CD4-positive, CD25-positive, alpha-beta regulatory T cell (primary cell): ENCODE results near the gene RRAGD. TPM values are rescaled to one million over a fixed set of nuclear protein-coding genes. Genes with fewer than 3 reads are reported as not detected.

ENCODE experiments used
- ATAC-seq, 2 donors: fragments of 150-1000 bp; cut with Tn5 transposase; one replicate each; pipeline ENCODE4 v1.10.0; 2021; ENCODE audit warnings: low read depth in 2 of 2, moderate number of reproducible peaks in 2 of 2, moderate library complexity in 1 of 2
- DNase-seq, 3 donors: peaks; one replicate each; pipeline versions ENCODE4 v3.0.0 to v3.0.0-alpha.2; 2012 to 2022; ENCODE audit warnings: mixed read lengths in 1 of 3
- H3K27ac ChIP-seq: one replicate; pipeline ENCODE4 v1.7.0; 2013; ENCODE audit warnings: mild to moderate bottlenecking, low read length; ENCODE audit not compliant: insufficient read depth, poor library complexity, severe bottlenecking
- H3K27me3 ChIP-seq: one replicate; pipeline ENCODE4 v1.7.0; 2013; ENCODE audit warnings: low read length; ENCODE audit not compliant: control insufficient read depth, insufficient read depth
- H3K36me3 ChIP-seq: one replicate; pipeline ENCODE4 v1.7.0; 2013; ENCODE audit warnings: mild to moderate bottlenecking, low read length, moderate library complexity; ENCODE audit not compliant: control insufficient read depth, insufficient read depth
- H3K4me1 ChIP-seq: 2 replicates; pipeline ENCODE4 v1.7.0; 2013; ENCODE audit warnings: mild to moderate bottlenecking, low read length; ENCODE audit not compliant: insufficient read depth, control insufficient read depth, poor library complexity, severe bottlenecking
- H3K4me3 ChIP-seq: one replicate; pipeline ENCODE4 v1.7.0; 2013; ENCODE audit warnings: low read depth, mild to moderate bottlenecking, low read length, moderate library complexity
- H3K9me3 ChIP-seq, 2 experiments: 1 replicate in 1 of 2; 2 replicates in 1 of 2; pipeline ENCODE4 v1.7.0; 2013; ENCODE audit warnings: low read length in 2 of 2, mild to moderate bottlenecking in 1 of 2, moderate library complexity in 1 of 2; ENCODE audit not compliant: control insufficient read depth in 2 of 2
- H3K27ac Mint-ChIP-seq, 3 donors: one replicate each; pipeline ENCODE4 v1.8.0; 2020 to 2022; ENCODE audit warnings: mild to moderate bottlenecking in 3 of 3, mixed read lengths in 3 of 3, moderate library complexity in 2 of 3
- H3K27me3 Mint-ChIP-seq: one replicate; pipeline ENCODE4 v1.8.0; 2022; ENCODE audit warnings: mild to moderate bottlenecking, mixed read lengths
- H3K36me3 Mint-ChIP-seq: one replicate; pipeline ENCODE4 v1.8.0; 2020; ENCODE audit warnings: mixed read lengths
- H3K4me1 Mint-ChIP-seq, 4 donors: one replicate each; pipeline ENCODE4 v1.8.0; 2020 to 2022; ENCODE audit warnings: mixed read lengths in 4 of 4, mild to moderate bottlenecking in 1 of 4
- H3K4me3 Mint-ChIP-seq, 4 donors: one replicate each; pipeline ENCODE4 v1.8.0; 2020 to 2022; ENCODE audit warnings: mild to moderate bottlenecking in 4 of 4, mixed read lengths in 4 of 4, moderate library complexity in 3 of 4
- H3K9me3 Mint-ChIP-seq, 7 donors: one replicate each; pipeline ENCODE4 v1.8.0; 2020 to 2022; ENCODE audit warnings: mixed read lengths in 7 of 7, mild to moderate bottlenecking in 3 of 7, moderate library complexity in 2 of 7
- polyA plus RNA-seq, 4 donors: library from polyadenylated mRNA; unstranded; fragments of 300-500 nt; fragmentation: Illumina TruSeq; gene quantifications; one replicate each; pipeline ENCODE4 v1.2.3, GENCODE V29; 2021
- total RNA-seq: library from RNA; stranded (reverse); gene quantifications from one replicate; pipeline ENCODE4 v1.2.3, GENCODE V29; 2022

The RRAGD gene
- total and polyA plus RNA-seq, 5 donors from 2014 or later = 0.17 to 1.7 (median 0.78) TPM

GRCh38 chr6:89440200-89440599 lies 28.1 kb upstream of the RRAGD start:
- H3K4me3 ChIP-seq = no peak overlapping the region
- ATAC-seq (no peak), DNase-seq (no peak)
- H3K4me1 ChIP-seq = no peaks in the 10 kb centered on the region
- no peaks in the 10 kb centered on the region for H3K36me3 ChIP-seq
- Mint-ChIP-seq H3K9me3 (no peaks in the 10 kb centered on the region), H3K27ac (no peak overlapping the region), H3K4me1 (peaks cover 0 to 3% (median 0%) of the 10 kb centered on the region in 4 donors), H3K36me3 (no peaks in the 10 kb centered on the region), H3K4me3 (no peak overlapping the region), H3K27me3 (peaks cover 17% of the 10 kb centered on the region)
- H3K27me3 ChIP-seq = no peaks in the 10 kb centered on the region
- H3K27ac ChIP-seq = no peak overlapping the region
- no peaks in the 10 kb centered on the region for H3K9me3 ChIP-seq

GRCh38 chr6:89439014-89439413 lies 26.9 kb upstream of the RRAGD start:
- peaks cover 29% of the 10 kb centered on the region for H3K27me3 Mint-ChIP-seq
- no peak overlapping the region for H3K27ac Mint-ChIP-seq
- no peak overlapping the region for H3K4me3 Mint-ChIP-seq
- Histone ChIP-seq H3K9me3 (no peaks in the 10 kb centered on the region), H3K4me1 (peaks cover under 1% of the 10 kb centered on the region), H3K27ac (no peak overlapping the region), H3K27me3 (no peaks in the 10 kb centered on the region), H3K36me3 (no peaks in the 10 kb centered on the region), H3K4me3 (no peak overlapping the region)
- H3K4me1 Mint-ChIP-seq = peaks cover 0 to 9% (median 4%) of the 10 kb centered on the region in 4 donors
- ATAC-seq (no peak), DNase-seq (no peak)
- no peaks in the 10 kb centered on the region for H3K36me3 Mint-ChIP-seq
- no peaks in the 10 kb centered on the region for H3K9me3 Mint-ChIP-seq

GRCh38 chr6:89438248-89438647 lies 26.2 kb upstream of the RRAGD start:
- no peaks in the 10 kb centered on the region for H3K9me3 ChIP-seq

GRCh38 chr6:89436226-89436625 lies 24.2 kb upstream of the RRAGD start:
- Mint-ChIP-seq H3K27ac (peak overlapping the region in 2 of 3 donors; percentile 25 to 40), H3K4me3 (no peak overlapping the region), H3K4me1 (peaks cover 0 to 21% (median 9%) of the 10 kb centered on the region in 4 donors), H3K36me3 (no peaks in the 10 kb centered on the region), H3K9me3 (no peaks in the 10 kb centered on the region), H3K27me3 (peaks cover 43% of the 10 kb centered on the region)
- Histone ChIP-seq H3K36me3 (no peaks in the 10 kb centered on the region), H3K4me1 (peaks cover 15% of the 10 kb centered on the region), H3K27ac (no peak overlapping the region), H3K9me3 (no peaks in the 10 kb centered on the region), H3K27me3 (peaks cover 2% of the 10 kb centered on the region), H3K4me3 (no peak overlapping the region)
- DNase-seq (no peak), ATAC-seq (no peak)

More at GRCh38 chr6:89438248-89438647, 26.2 kb upstream of the RRAGD start:
- H3K4me3 Mint-ChIP-seq = no peak overlapping the region
- H3K27me3 Mint-ChIP-seq = peaks cover 32% of the 10 kb centered on the region
- H3K4me1 ChIP-seq = peaks cover 8% of the 10 kb centered on the region
- H3K36me3 Mint-ChIP-seq = no peaks in the 10 kb centered on the region
- H3K4me1 Mint-ChIP-seq = peaks cover 0 to 12% (median 7%) of the 10 kb centered on the region in 4 donors
- no peak overlapping the region for H3K27ac Mint-ChIP-seq
- H3K27ac ChIP-seq = no peak overlapping the region
- DNase-seq (no peak), ATAC-seq (no peak)
- no peaks in the 10 kb centered on the region for H3K9me3 Mint-ChIP-seq
- no peaks in the 10 kb centered on the region for H3K36me3 ChIP-seq
- H3K4me3 ChIP-seq = no peak overlapping the region
- no peaks in the 10 kb centered on the region for H3K27me3 ChIP-seq

GRCh38 chr6:89434954-89435353 lies 22.9 kb upstream of the RRAGD start:
- no peaks in the 10 kb centered on the region for H3K9me3 Mint-ChIP-seq
- Histone ChIP-seq H3K36me3 (no peaks in the 10 kb centered on the region), H3K4me1 (peaks cover 15% of the 10 kb centered on the region), H3K27ac (no peak overlapping the region), H3K27me3 (peaks cover 4% of the 10 kb centered on the region), H3K4me3 (no peak overlapping the region), H3K9me3 (no peaks in the 10 kb centered on the region)
- DNase-seq (no peak), ATAC-seq (no peak)
- no peaks in the 10 kb centered on the region for H3K36me3 Mint-ChIP-seq
- peak overlapping the region in 2 of 3 donors; percentile 2 to 50 for H3K27ac Mint-ChIP-seq
- peaks cover 49% of the 10 kb centered on the region for H3K27me3 Mint-ChIP-seq
- peak overlapping the region in 3 of 4 donors; percentile 44 to 90 (median 72) for H3K4me3 Mint-ChIP-seq
- H3K4me1 Mint-ChIP-seq = peaks cover 4 to 21% (median 11%) of the 10 kb centered on the region in 4 donors

GRCh38 chr6:89434150-89434499 lies 22.1 kb upstream of the RRAGD start:
- H3K27ac Mint-ChIP-seq = peak overlapping the region in 2 of 3 donors; percentile 77 to 92
- no peaks in the 10 kb centered on the region for H3K36me3 Mint-ChIP-seq
- no peak for ATAC-seq
- no peaks in the 10 kb centered on the region for H3K9me3 Mint-ChIP-seq
- H3K4me3 Mint-ChIP-seq = peak overlapping the region; percentile 72 to 90 (median 87)
- H3K27ac ChIP-seq = peak overlapping the region; percentile 47
- peaks cover 5% of the 10 kb centered on the region for H3K27me3 ChIP-seq
- H3K4me3 ChIP-seq = peak overlapping the region; percentile 46
- H3K36me3 ChIP-seq = no peaks in the 10 kb centered on the region
- no peak for DNase-seq
- peaks cover 5 to 21% (median 11%) of the 10 kb centered on the region in 4 donors for H3K4me1 Mint-ChIP-seq
- peaks cover 15% of the 10 kb centered on the region for H3K4me1 ChIP-seq
- peaks cover 55% of the 10 kb centered on the region for H3K27me3 Mint-ChIP-seq
- H3K9me3 ChIP-seq = no peaks in the 10 kb centered on the region

- H3K27me3 Mint-ChIP-seq = peaks cover 58% of the 10 kb centered on the region
- peak overlapping the region; percentile 72 to 90 (median 87) for H3K4me3 Mint-ChIP-seq
- ATAC-seq = no peak
- peak overlapping the region; percentile 47 for H3K27ac ChIP-seq
- H3K36me3 ChIP-seq = no peaks in the 10 kb centered on the region
- no peaks in the 10 kb centered on the region for H3K9me3 Mint-ChIP-seq
- peak overlapping the region in 2 of 3 donors; percentile 77 to 92 for H3K27ac Mint-ChIP-seq
- H3K27me3 ChIP-seq = peaks cover 9% of the 10 kb centered on the region
- no peaks in the 10 kb centered on the region for H3K36me3 Mint-ChIP-seq
- peak overlapping the region; percentile 46 for H3K4me3 ChIP-seq
- DNase-seq = peak; percentile 2 to 60 (median 21)
- H3K9me3 ChIP-seq = no peaks in the 10 kb centered on the region
- H3K4me1 ChIP-seq = peaks cover 15% of the 10 kb centered on the region
- H3K4me1 Mint-ChIP-seq = peaks cover 5 to 21% (median 11%) of the 10 kb centered on the region in 4 donors
These were observed 21.4 kb upstream of the RRAGD start for GRCh38 chr6:89433252-89434149.
